Osteoblast (primary cell): Measurements from ENCODE around the gene RUNDC3A. TPM values are rescaled to one million over a fixed set of nuclear protein-coding genes. Genes with fewer than 3 reads are reported as not detected.

Experiments
- DNase-seq: peaks from one replicate; pipeline ENCODE4 v3.0.0; 2011; ENCODE audit warnings: low spot score, mixed read lengths; ENCODE audit not compliant: insufficient read length; ENCODE audit errors: missing footprints
- H2AFZ ChIP-seq: 2 replicates; pipeline ENCODE4 v1.6.0; 2011; ENCODE audit warnings: mild to moderate bottlenecking, low read length
- H3K27ac ChIP-seq: 2 replicates; pipeline ENCODE4 v1.5.1; 2011; ENCODE audit warnings: mild to moderate bottlenecking, low read depth, low read length, moderate library complexity
- H3K27me3 ChIP-seq: 2 replicates; pipeline ENCODE4 v1.6.0; 2012; ENCODE audit warnings: mild to moderate bottlenecking, control low read depth, inconsistent platforms, low read length, moderate library complexity; ENCODE audit not compliant: insufficient read depth
- H3K36me3 ChIP-seq: 2 replicates; pipeline ENCODE4 v1.5.1; 2011; ENCODE audit warnings: mild to moderate bottlenecking, low read length, control low read depth, moderate library complexity; ENCODE audit not compliant: insufficient read depth
- H3K4me1 ChIP-seq: 2 replicates; pipeline ENCODE4 v1.5.1; 2011; ENCODE audit warnings: mild to moderate bottlenecking, low read length, control low read depth, moderate library complexity; ENCODE audit not compliant: insufficient read depth
- H3K4me2 ChIP-seq: 2 replicates; pipeline ENCODE4 v1.6.0; 2011; ENCODE audit warnings: mild to moderate bottlenecking, low read length; ENCODE audit not compliant: insufficient read depth
- H3K4me3 ChIP-seq: fragments of 200-600 bp; sonication (generic); 3 replicates; pipeline ENCODE4 v1.5.1; 2012; ENCODE audit warnings: mild to moderate bottlenecking, low read length, inconsistent platforms; ENCODE audit not compliant: insufficient read depth
- H3K79me2 ChIP-seq: 2 replicates; pipeline ENCODE4 v1.6.0; 2012; ENCODE audit warnings: mild to moderate bottlenecking, low read length, control low read depth, inconsistent platforms; ENCODE audit not compliant: insufficient read depth
- H3K9me3 ChIP-seq: 2 replicates; pipeline ENCODE4 v1.5.1; 2011; ENCODE audit warnings: low read depth, low read length, control low read depth
- H4K20me1 ChIP-seq: 2 replicates; pipeline ENCODE4 v1.6.0; 2012; ENCODE audit warnings: mild to moderate bottlenecking, low read length, control low read depth; ENCODE audit not compliant: insufficient read depth
- CTCF ChIP-seq: IDR thresholded peaks from 2 replicates; pipeline ENCODE4 v1.5.1; 2011; ENCODE audit warnings: mild to moderate bottlenecking, low read depth, low read length, moderate library complexity; ENCODE audit errors: extremely low read depth
- total RNA-seq: library from RNA; depleted of rRNA; stranded (reverse); fragments of >200 nt; gene quantifications from 2 replicates; pipeline ENCODE4 v1.2.3, GENCODE V29; 2012

The RUNDC3A gene
- total RNA-seq, 1 donor: not detected

DNA sequence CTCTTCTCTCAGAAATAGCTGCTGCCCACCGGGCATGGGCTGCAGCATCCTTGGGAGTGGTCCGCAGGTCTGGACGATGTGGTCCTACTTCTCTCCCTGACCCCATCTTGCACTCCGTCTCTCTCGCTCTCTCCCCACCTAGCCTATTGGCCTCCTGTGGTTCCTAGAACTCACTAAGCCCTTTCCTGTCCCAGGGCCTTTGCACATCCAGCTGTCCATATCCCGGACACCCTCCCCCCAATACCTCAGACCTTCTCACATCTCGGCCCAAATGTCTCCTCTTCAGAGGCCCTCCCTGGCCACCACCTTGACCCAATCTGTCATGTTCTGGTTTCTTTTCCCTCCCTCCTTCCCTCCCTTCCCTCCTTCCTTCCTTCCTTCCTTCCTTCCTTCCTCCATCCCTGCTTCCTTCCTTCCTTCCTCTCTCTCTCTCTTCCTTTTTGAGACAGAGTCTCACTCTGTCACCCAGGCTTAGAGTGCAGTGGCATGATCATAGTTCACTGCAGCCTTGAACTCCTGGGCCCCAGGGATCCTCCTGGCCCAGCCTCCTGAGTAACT is 45.0 kb upstream of the RUNDC3A start:
- H3K4me3 ChIP-seq: no peak overlapping the region
- DNase-seq: no peak
- no peak for TF ChIP-seq CTCF
- no peak overlapping the region for H3K27ac ChIP-seq
- no peak overlapping the region for H2AFZ ChIP-seq
- H3K27me3 ChIP-seq: no peaks in the 10 kb centered on the region
- no peaks in the 10 kb centered on the region for H3K79me2 ChIP-seq
- no peaks in the 10 kb centered on the region for H3K9me3 ChIP-seq
- H3K36me3 ChIP-seq: no peaks in the 10 kb centered on the region
- H3K4me2 ChIP-seq: no peak overlapping the region
- H4K20me1 ChIP-seq: no peaks in the 10 kb centered on the region
- H3K4me1 ChIP-seq: no peaks in the 10 kb centered on the region

DNA sequence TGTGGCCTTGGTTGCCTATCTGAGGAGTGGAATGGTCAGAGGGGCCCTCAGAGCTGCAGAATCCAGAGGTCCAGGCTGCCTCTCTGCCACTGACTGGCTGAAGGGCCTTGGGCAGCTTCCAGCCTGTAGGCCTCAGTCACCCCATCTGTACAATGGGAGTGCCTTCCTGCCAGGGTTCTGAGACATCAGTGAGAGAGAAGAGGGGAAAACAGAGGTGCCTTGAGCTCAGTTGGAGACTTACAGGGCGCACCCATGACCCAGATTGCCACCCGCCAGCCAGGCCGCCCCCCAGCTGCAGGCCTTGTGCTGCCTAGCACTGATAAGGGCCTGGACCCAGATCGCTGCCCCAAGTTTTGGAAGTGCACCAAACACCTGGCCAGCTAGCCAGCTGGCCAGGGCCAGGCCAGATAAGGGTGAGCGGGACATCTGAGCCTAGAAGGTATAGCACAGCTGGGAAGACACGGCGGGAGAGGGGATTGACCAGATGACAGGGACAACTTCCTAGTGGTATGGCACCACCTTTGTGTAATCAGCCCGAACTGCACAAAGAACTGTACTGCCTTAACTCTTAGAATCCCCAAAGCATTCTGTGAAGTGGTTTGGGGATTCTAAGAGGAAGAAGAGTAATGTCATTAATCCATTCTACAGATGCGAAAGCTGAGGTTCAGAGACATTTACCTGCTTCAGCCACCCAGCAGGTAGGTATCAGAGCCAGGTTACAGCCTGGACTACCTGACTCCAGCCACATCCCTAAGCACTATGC is 41.8 kb upstream of the RUNDC3A start:
- DNase-seq: peak; percentile 51
- no peak overlapping the region for H3K27ac ChIP-seq
- no peak overlapping the region for H2AFZ ChIP-seq
- H4K20me1 ChIP-seq: no peaks in the 10 kb centered on the region
- no peak for TF ChIP-seq CTCF
- H3K4me3 ChIP-seq: no peak overlapping the region
- no peak overlapping the region for H3K4me2 ChIP-seq
- H3K9me3 ChIP-seq: no peaks in the 10 kb centered on the region
- peaks cover 4% of the 10 kb centered on the region for H3K27me3 ChIP-seq
- no peaks in the 10 kb centered on the region for H3K4me1 ChIP-seq
- no peaks in the 10 kb centered on the region for H3K79me2 ChIP-seq
- H3K36me3 ChIP-seq: no peaks in the 10 kb centered on the region

DNA sequence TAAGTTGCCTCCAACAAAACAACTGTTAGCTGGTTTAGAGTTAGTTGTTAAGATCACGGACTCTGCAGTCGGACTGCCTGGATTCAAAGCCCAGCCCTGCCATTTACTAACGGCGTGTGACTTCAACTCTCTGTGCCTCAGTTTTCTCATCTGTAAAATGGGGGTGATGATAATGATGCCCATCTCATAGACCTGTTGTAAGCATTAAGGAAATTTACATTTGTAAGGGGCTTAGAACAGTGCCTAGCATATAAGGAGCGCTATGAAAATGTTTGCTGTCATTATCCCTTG is 41.3 kb upstream of the RUNDC3A start:
- H2AFZ ChIP-seq: no peak overlapping the region
- no peak for TF ChIP-seq CTCF
- H3K27ac ChIP-seq: no peak overlapping the region
- H3K79me2 ChIP-seq: no peaks in the 10 kb centered on the region
- H3K4me3 ChIP-seq: no peak overlapping the region
- DNase-seq: no peak
- peaks cover 4% of the 10 kb centered on the region for H3K27me3 ChIP-seq
- no peaks in the 10 kb centered on the region for H4K20me1 ChIP-seq
- no peak overlapping the region for H3K4me2 ChIP-seq
- H3K9me3 ChIP-seq: no peaks in the 10 kb centered on the region
- H3K36me3 ChIP-seq: no peaks in the 10 kb centered on the region
- no peaks in the 10 kb centered on the region for H3K4me1 ChIP-seq

DNA sequence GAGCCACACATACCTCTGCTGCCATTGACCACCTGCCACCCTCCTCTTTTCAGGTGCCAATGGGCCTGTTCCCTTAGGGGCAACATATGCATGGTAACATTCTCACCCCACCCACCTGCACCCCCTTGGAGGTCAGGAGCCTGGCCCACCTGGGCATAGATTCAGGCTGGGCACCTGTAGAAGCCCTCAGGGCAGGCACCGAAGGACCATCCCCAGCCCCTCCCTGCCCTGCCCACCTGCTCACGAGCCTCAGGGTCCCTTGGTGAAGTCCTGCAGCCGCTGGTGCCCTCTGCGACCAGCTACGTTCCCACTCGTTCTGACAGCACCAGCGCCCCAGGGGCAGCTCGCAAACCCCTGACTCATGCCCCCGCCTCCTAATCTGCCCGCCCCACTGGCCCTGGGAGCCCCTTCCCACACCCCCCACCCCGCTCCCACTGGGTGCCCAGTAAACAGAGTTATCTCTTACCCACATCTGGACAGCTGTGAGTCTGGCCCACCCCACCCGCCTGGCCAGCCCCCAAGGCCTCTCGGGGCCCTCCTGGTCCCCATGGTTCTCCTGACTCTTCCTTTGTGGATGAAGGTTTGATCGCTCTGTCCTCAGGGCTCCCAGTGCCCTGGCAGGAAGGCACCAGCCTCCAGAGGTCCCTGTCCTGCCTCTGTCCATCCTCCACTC is 40.4 kb upstream of the RUNDC3A start, which contains the start of gene SLC4A1:
SLC4A1 (minus strand) TSS at position 318 of the 673 bp plus-strand sequence. CDS start 5,269 bp downstream, outside the sequence.
- Histone ChIP-seq H2AFZ (no peak within 1 kb of the TSS), H3K79me2 (no peaks in the 10 kb centered on the region), H3K4me2 (no peak within 1 kb of the TSS), H3K27me3 (peaks cover 9% of the 10 kb centered on the region), H3K36me3 (no peaks in the 10 kb centered on the region), H3K27ac (no peak within 1 kb of the TSS), H3K9me3 (no peaks in the 10 kb centered on the region), H3K4me3 (no peak within 1 kb of the TSS), H3K4me1 (no peaks in the 10 kb centered on the region), H4K20me1 (no peaks in the 10 kb centered on the region)
- DNase-seq: peak; percentile 63
- no peak for TF ChIP-seq CTCF
